ENCODE measurements around the gene TEX22.

The TEX22 gene

GRCh38 chr14:105388976-105389375 lies 9.4 kb upstream of the TEX22 start:
- TF ChIP-seq CTCF (IDR thresholded peaks at IDR 0.05; ENCODE audit: low read depth, low read length), result no peak
- in situ Hi-C loops (cut with HindIII; ENCODE audit: low sequenced_read_pairs), result no loop called here
- H3K4me3 ChIP-seq (ENCODE audit: low read depth, low read length), result no peak overlapping the region
- DNase-seq (ENCODE audit: low read depth, low spot score), result no peak

- no peak for TF ChIP-seq CTCF (IDR thresholded peaks at IDR 0.05; ENCODE audit: low read depth, low read length)
- DNase-seq (ENCODE audit: low read depth, low spot score), result no peak
- in situ Hi-C loops (cut with HindIII; ENCODE audit: low sequenced_read_pairs), result no loop called here
- H3K4me3 ChIP-seq (ENCODE audit: low read depth, low read length), result no peak overlapping the region
These were observed 8.8 kb upstream of the TEX22 start for GRCh38 chr14:105389534-105389933.

GRCh38 chr14:105389976-105390848 lies 8.1 kb upstream of the TEX22 start:
- no peak for TF ChIP-seq CTCF (IDR thresholded peaks at IDR 0.05; ENCODE audit: low read depth, low read length)
- in situ Hi-C loops (cut with HindIII; ENCODE audit: low sequenced_read_pairs), result no loop called here
- DNase-seq (ENCODE audit: low read depth, low spot score), result no peak
- no peak overlapping the region for H3K4me3 ChIP-seq (ENCODE audit: low read depth, low read length)

GRCh38 chr14:105390849-105391500 lies 7.4 kb upstream of the TEX22 start:
- no peak overlapping the region for H3K4me3 ChIP-seq (ENCODE audit: low read depth, low read length)
- no peak for DNase-seq (ENCODE audit: low read depth, low spot score)
- TF ChIP-seq CTCF (IDR thresholded peaks at IDR 0.05; ENCODE audit: low read depth, low read length), result no peak
- in situ Hi-C loops (cut with HindIII; ENCODE audit: low sequenced_read_pairs), result no loop called here

- DNase-seq (ENCODE audit: low read depth, low spot score), result no peak
- no peak overlapping the region for H3K4me3 ChIP-seq (ENCODE audit: low read depth, low read length)
- in situ Hi-C loops (cut with HindIII; ENCODE audit: low sequenced_read_pairs), result no loop called here
- TF ChIP-seq CTCF (IDR thresholded peaks at IDR 0.05; ENCODE audit: low read depth, low read length), result no peak
These were observed 6.8 kb upstream of the TEX22 start for GRCh38 chr14:105391541-105391940.

GRCh38 chr14:105392131-105393090 lies 5.9 kb upstream of the TEX22 start:
- DNase-seq (ENCODE audit: low read depth, low spot score), result no peak
- in situ Hi-C loops (cut with HindIII; ENCODE audit: low sequenced_read_pairs), result no loop called here
- H3K4me3 ChIP-seq (ENCODE audit: low read depth, low read length), result no peak overlapping the region
- no peak for TF ChIP-seq CTCF (IDR thresholded peaks at IDR 0.05; ENCODE audit: low read depth, low read length)
